ENCODE data around the gene SNPH.

The SNPH gene

DNA sequence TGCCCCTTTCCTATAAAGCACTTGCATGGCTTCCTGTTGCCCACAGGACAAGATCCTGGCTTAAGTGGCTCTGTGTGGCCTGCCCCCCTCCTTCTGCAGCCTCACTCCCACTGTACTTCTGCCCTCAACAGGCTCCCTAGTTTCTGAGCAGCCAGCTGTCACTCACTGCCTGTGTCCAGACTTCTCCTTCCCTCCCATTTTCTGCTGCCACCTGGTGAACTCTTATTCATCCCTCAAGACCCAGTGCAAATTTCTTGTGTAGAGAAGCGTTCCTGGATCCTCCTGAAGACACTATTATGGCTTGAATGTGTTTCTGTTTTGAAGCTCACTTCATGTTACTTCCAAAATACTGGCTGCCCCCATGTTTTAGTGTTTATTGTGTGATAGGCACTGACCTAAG is 26.5 kb downstream of the SNPH start:
- no peak for DNase-seq (ENCODE audit: low read depth)
- H3K4me3 ChIP-seq (ENCODE audit: low read depth, low read length), result no peak overlapping the region
- TF ChIP-seq, protein P1, sequence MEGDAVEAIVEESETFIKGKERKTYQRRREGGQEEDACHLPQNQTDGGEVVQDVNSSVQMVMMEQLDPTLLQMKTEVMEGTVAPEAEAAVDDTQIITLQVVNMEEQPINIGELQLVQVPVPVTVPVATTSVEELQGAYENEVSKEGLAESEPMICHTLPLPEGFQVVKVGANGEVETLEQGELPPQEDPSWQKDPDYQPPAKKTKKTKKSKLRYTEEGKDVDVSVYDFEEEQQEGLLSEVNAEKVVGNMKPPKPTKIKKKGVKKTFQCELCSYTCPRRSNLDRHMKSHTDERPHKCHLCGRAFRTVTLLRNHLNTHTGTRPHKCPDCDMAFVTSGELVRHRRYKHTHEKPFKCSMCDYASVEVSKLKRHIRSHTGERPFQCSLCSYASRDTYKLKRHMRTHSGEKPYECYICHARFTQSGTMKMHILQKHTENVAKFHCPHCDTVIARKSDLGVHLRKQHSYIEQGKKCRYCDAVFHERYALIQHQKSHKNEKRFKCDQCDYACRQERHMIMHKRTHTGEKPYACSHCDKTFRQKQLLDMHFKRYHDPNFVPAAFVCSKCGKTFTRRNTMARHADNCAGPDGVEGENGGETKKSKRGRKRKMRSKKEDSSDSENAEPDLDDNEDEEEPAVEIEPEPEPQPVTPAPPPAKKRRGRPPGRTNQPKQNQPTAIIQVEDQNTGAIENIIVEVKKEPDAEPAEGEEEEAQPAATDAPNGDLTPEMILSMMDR (IDR thresholded peaks at IDR 0.05; ENCODE audit: insufficient read depth, low read depth, low read length, missing control alignments), result no peak

DNA sequence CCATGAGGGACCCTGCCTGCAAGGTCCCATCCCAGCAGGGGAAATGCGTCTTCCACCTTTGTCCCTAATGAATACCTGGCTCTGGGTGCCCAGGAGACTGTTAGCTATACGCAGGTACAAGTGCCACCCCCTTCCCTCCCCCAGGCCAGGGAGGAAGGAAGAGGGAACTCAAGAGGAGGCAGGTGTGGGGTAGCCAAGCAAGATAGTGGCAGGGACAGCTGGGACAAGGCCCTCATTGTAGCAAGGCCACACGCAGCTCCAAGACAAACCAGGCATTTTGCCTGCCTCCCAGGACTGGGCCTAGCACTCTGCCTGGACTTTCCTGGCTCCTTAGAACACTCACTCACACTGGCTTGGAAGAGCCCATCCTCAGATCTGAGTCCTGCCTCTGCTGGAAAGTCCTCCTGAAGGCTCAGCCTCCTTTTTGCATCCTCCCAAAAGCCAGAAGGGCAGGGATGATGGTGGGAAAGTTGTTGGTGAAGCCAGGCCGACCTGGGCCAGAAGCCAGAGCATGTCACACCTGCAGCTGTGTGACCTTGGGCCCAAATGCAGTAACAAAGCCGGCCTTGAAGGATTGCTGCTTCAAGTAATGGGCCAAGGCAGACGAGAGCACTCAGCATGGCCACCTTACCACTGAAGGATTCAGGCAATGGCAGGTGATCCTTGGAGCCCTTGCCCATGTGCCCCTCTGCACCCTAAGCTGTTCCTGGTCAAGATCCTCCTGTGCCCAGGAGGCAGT is 27.7 kb downstream of the SNPH start:
- TF ChIP-seq, protein P1 (IDR thresholded peaks at IDR 0.05; ENCODE audit: insufficient read depth, low read depth, low read length, missing control alignments), result no peak
- no peak overlapping the region for H3K4me3 ChIP-seq (ENCODE audit: low read depth, low read length)
- no peak for DNase-seq (ENCODE audit: low read depth)

DNA sequence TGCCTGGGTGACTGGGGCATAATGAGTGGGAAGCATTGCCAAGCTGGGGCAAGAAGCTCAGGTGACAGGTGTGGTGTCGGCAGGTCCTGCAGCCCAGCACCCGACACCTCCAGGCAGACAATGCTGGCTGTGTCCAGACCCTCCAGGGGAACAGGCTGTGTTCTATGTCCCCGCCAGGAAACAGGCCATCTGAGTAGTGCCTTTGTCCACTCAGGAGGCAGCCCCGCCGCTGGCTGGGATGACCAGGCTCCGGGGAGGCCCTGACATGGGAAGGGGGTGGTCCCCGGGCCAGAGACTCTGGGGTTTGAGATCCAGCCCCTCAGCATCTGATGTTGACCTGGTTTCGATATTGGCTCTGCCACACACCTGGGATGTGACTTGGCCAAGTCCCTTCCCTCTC is 28.4 kb downstream of the SNPH start:
- H3K4me3 ChIP-seq (ENCODE audit: low read depth, low read length), result no peak overlapping the region
- TF ChIP-seq, protein P1 (IDR thresholded peaks at IDR 0.05; ENCODE audit: insufficient read depth, low read depth, low read length, missing control alignments), result no peak
- DNase-seq (ENCODE audit: low read depth), result no peak

DNA sequence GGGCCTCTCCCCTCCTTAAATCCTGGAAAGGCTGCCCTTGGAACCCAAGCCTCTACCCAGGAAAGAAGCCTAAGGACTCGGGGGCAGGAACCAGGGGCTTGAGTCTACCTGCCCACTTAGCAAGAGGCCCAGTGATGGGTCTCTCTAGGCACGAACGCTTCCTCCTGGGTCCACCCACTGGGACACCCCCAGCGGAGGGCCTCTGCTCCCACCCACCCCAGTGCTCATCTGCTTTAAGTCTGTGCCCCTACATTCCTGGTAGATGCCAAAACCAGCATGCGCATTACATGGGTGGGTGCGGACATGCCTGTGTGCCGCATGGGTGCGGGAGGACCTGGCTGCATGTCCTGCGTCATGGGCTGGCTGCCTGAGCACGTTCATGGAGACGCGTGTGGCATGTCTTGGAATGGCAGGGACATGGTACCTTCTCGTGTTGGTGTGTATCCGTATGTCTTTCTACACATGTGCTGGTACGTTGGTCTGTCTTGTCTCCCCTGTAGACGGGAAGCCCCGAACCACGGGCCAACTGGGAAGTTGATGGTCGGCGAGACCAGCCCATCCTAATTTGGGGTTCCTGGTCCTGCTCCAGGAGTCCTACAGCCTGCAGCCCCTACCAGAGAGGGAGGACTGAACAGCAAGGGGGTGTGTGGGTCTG is 29.3 kb downstream of the SNPH start:
- DNase-seq (ENCODE audit: low read depth), result no peak
- TF ChIP-seq, protein P1 (IDR thresholded peaks at IDR 0.05; ENCODE audit: insufficient read depth, low read depth, low read length, missing control alignments), result no peak
- no peak overlapping the region for H3K4me3 ChIP-seq (ENCODE audit: low read depth, low read length)

DNA sequence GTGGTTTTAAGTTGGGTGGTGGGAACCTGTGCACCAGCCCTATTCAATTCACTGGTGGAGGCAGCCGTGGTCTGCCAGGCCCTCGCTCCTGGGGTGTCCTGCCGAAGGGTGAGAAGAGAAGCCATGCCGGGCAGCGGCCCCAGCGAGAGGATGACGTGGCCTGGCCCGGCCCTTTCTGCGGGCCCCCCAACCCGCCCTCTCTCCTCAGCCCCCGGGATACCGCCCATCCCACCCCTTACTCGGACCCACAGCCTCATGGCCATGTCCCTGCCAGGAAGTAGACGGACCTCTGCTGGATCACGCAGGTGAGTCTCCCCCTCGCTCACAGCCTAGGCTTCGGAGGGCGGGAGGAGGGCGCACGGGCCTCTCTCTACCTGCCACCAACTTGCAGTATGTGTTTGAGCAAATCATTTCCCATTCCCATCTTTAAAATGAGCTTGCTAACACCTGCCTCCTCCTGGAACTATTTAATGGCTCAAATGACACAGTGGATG is 30.1 kb downstream of the SNPH start:
- no peak overlapping the region for H3K4me3 ChIP-seq (ENCODE audit: low read depth, low read length)
- no peak for DNase-seq (ENCODE audit: low read depth)
- TF ChIP-seq, protein P1 (IDR thresholded peaks at IDR 0.05; ENCODE audit: insufficient read depth, low read depth, low read length, missing control alignments), result no peak

DNA sequence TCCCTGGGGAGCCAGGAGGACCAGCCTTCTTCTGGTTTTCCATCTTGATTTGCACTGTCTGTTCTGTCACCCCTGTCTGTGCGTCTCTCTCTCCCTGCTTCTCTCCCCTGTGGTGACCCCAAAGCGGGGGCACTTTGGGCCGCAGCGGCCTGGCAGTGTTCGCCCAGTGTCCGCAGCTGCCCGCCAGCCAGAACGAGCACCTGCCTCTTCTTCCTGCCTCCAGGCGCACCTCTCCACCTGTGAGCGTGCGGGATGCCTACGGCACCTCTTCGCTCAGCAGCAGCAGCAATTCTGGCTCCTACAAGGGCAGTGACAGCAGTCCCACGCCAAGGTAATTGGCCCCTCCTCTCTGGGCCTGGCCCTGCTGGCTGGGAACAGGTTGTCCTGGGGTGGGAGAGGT is 30.8 kb downstream of the SNPH start:
- H3K4me3 ChIP-seq (ENCODE audit: low read depth, low read length), result no peak overlapping the region
- TF ChIP-seq, protein P1 (IDR thresholded peaks at IDR 0.05; ENCODE audit: insufficient read depth, low read depth, low read length, missing control alignments), result no peak
- DNase-seq (ENCODE audit: low read depth), result no peak
